Activated CD4-positive, alpha-beta T cell treated with anti-CD3 and anti-CD28 coated beads for 1 hour (primary cell): ENCODE results near the gene ITIH4.

Source experiments
- DNase-seq: peaks from one replicate; pipeline ENCODE4 v3.0.0-alpha.2; 2020

ITIH4 gene

GRCh38 chr3:52829906-52830463 is 487 bp downstream of the ITIH4 start:
- no peak for DNase-seq

- no peak for DNase-seq
Observed at GRCh38 chr3:52829482-52829881, 990 bp downstream of the ITIH4 start.

GRCh38 chr3:52827866-52828376 is 2.6 kb downstream of the ITIH4 start:
- DNase-seq: no peak

GRCh38 chr3:52827441-52827840 is 3.0 kb downstream of the ITIH4 start:
- DNase-seq: no peak

- DNase-seq: no peak
Observed at GRCh38 chr3:52824037-52824436, 6.4 kb downstream of the ITIH4 start.

GRCh38 chr3:52822363-52822762 is 8.1 kb downstream of the ITIH4 start:
- DNase-seq: no peak

- no peak for DNase-seq
Observed at GRCh38 chr3:52820736-52821135, 9.7 kb downstream of the ITIH4 start.

GRCh38 chr3:52819936-52820335 is 10.5 kb downstream of the ITIH4 start:
- no peak for DNase-seq

- DNase-seq: no peak
Observed at GRCh38 chr3:52817860-52818259, 12.6 kb downstream of the ITIH4 start.

- no peak for DNase-seq
Observed at GRCh38 chr3:52817221-52817620, 13.3 kb downstream of the ITIH4 start.

GRCh38 chr3:52816654-52817053 is 13.8 kb downstream of the ITIH4 start:
- DNase-seq: no peak

GRCh38 chr3:52816199-52816598 is 14.3 kb downstream of the ITIH4 start:
- DNase-seq: no peak

- no peak for DNase-seq
Observed at GRCh38 chr3:52813810-52814209, 16.7 kb downstream of the ITIH4 start.

GRCh38 chr3:52811452-52812011 is 18.9 kb downstream of the ITIH4 start:
- no peak for DNase-seq

GRCh38 chr3:52810923-52811322 is 19.5 kb downstream of the ITIH4 start:
- DNase-seq: no peak

GRCh38 chr3:52809662-52810377 is 20.7 kb downstream of the ITIH4 start:
- DNase-seq: no peak

- no peak for DNase-seq
Observed at GRCh38 chr3:52809149-52809548, 21.3 kb downstream of the ITIH4 start.

GRCh38 chr3:52805270-52806039 is 25.0 kb downstream of the ITIH4 start:
- DNase-seq: no peak

GRCh38 chr3:52801839-52802238 is 28.6 kb downstream of the ITIH4 start:
- DNase-seq: no peak

GRCh38 chr3:52800079-52800478 is 30.4 kb downstream of the ITIH4 start:
- no peak for DNase-seq

- no peak for DNase-seq
Observed at GRCh38 chr3:52798978-52799476, 31.4 kb downstream of the ITIH4 start.

- DNase-seq: no peak
Observed at GRCh38 chr3:52798376-52798977, 32.0 kb downstream of the ITIH4 start.

- DNase-seq: no peak
Observed at GRCh38 chr3:52796411-52796810, 34.1 kb downstream of the ITIH4 start.
